ENCODE measurements around the gene ADAD1. TPM values are rescaled to one million over a fixed set of nuclear protein-coding genes. Genes with fewer than 3 reads are reported as not detected.

The ADAD1 gene
- total RNA-seq, 2 donors from 2014 or later, result 23.8 TPM; not detected in 1

GRCh38 chr4:122403861-122404260, 25.1 kb downstream of the ADAD1 start:
- WGBS, result 28% methylated on average over 3 of the region's 3 CpGs
- TF ChIP-seq POLR2AphosphoS5 (IDR thresholded peaks at IDR 0.05) (no peak), CTCF (IDR thresholded peaks at IDR 0.05) (no peak), POLR2A (IDR thresholded peaks at IDR 0.05) (no peak)
- no peak for DNase-seq (ENCODE audit: low spot score)
- intact Hi-C loops (cut with DNase I), result no loop called here
- H3K27ac ChIP-seq, result no peak overlapping the region
- no peak overlapping the region for H3K4me3 ChIP-seq
- H3K4me1 ChIP-seq (replicated peaks), result no peaks in the 10 kb centered on the region
- H3K9me3 ChIP-seq, result no peaks in the 10 kb centered on the region
- no peaks in the 10 kb centered on the region for H3K27me3 ChIP-seq (replicated peaks; ENCODE audit: insufficient read depth)
- H3K36me3 ChIP-seq, result no peaks in the 10 kb centered on the region

- Histone ChIP-seq H3K4me1 (replicated peaks) (no peaks in the 10 kb centered on the region), H3K4me3 (no peak overlapping the region), H3K9me3 (no peaks in the 10 kb centered on the region), H3K36me3 (no peaks in the 10 kb centered on the region), H3K27ac (no peak overlapping the region), H3K27me3 (replicated peaks; ENCODE audit: insufficient read depth) (no peaks in the 10 kb centered on the region)
- WGBS, result 41% methylated on average over 3 of the region's 3 CpGs
- intact Hi-C loops (cut with DNase I), result no loop called here
- TF ChIP-seq CTCF (IDR thresholded peaks at IDR 0.05), result no peak
- no peak for TF ChIP-seq POLR2AphosphoS5 (IDR thresholded peaks at IDR 0.05)
- TF ChIP-seq POLR2A (IDR thresholded peaks at IDR 0.05), result no peak
- DNase-seq (ENCODE audit: low spot score), result no peak
These were observed 33.7 kb downstream of the ADAD1 start for GRCh38 chr4:122412547-122412946.

- Histone ChIP-seq H3K9me3 (no peaks in the 10 kb centered on the region), H3K4me3 (no peak overlapping the region), H3K27me3 (replicated peaks; ENCODE audit: insufficient read depth) (no peaks in the 10 kb centered on the region), H3K4me1 (replicated peaks) (no peaks in the 10 kb centered on the region), H3K27ac (no peak overlapping the region), H3K36me3 (no peaks in the 10 kb centered on the region)
- TF ChIP-seq CTCF (IDR thresholded peaks at IDR 0.05) (no peak), POLR2AphosphoS5 (IDR thresholded peaks at IDR 0.05) (no peak), POLR2A (IDR thresholded peaks at IDR 0.05) (no peak)
- intact Hi-C loops (cut with DNase I), result no loop called here
- no peak for DNase-seq (ENCODE audit: low spot score)
These were observed 44.4 kb downstream of the ADAD1 start for GRCh38 chr4:122423246-122423645.

- no peaks in the 10 kb centered on the region for H3K36me3 ChIP-seq
These were observed 52.5 kb downstream of the ADAD1 start for GRCh38 chr4:122431351-122431750.

More at GRCh38 chr4:122431351-122431750, 52.5 kb downstream of the ADAD1 start:
- Histone ChIP-seq H3K27ac (no peak overlapping the region), H3K9me3 (no peaks in the 10 kb centered on the region), H3K27me3 (replicated peaks; ENCODE audit: insufficient read depth) (no peaks in the 10 kb centered on the region), H3K4me1 (replicated peaks) (no peaks in the 10 kb centered on the region), H3K4me3 (no peak overlapping the region)
- WGBS, result 45% methylated on average over 5 of the region's 5 CpGs
- TF ChIP-seq POLR2AphosphoS5 (IDR thresholded peaks at IDR 0.05) (no peak), CTCF (IDR thresholded peaks at IDR 0.05) (no peak), POLR2A (IDR thresholded peaks at IDR 0.05) (no peak)
- DNase-seq (ENCODE audit: low spot score), result no peak
- intact Hi-C loops (cut with DNase I), result no loop called here
